ENCODE data around the gene TP53I11. TPM values are rescaled to one million over a fixed set of nuclear protein-coding genes. Genes with fewer than 3 reads are reported as not detected.

Gene TP53I11
- total RNA-seq, 4 donors from 2014 or later = 24.7 to 107 (median 46.3) TPM

GRCh38 chr11:44893308-44893822 lies 57.3 kb downstream of the TP53I11 start:
- TF ChIP-seq, protein P1, sequence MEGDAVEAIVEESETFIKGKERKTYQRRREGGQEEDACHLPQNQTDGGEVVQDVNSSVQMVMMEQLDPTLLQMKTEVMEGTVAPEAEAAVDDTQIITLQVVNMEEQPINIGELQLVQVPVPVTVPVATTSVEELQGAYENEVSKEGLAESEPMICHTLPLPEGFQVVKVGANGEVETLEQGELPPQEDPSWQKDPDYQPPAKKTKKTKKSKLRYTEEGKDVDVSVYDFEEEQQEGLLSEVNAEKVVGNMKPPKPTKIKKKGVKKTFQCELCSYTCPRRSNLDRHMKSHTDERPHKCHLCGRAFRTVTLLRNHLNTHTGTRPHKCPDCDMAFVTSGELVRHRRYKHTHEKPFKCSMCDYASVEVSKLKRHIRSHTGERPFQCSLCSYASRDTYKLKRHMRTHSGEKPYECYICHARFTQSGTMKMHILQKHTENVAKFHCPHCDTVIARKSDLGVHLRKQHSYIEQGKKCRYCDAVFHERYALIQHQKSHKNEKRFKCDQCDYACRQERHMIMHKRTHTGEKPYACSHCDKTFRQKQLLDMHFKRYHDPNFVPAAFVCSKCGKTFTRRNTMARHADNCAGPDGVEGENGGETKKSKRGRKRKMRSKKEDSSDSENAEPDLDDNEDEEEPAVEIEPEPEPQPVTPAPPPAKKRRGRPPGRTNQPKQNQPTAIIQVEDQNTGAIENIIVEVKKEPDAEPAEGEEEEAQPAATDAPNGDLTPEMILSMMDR (IDR thresholded peaks at IDR 0.05; ENCODE audit: low read depth) = no peak

- TF ChIP-seq, protein P1 (IDR thresholded peaks at IDR 0.05; ENCODE audit: low read depth) = no peak
Measured at GRCh38 chr11:44892843-44893242, 57.8 kb downstream of the TP53I11 start.

- TF ChIP-seq, protein P1 (IDR thresholded peaks at IDR 0.05; ENCODE audit: low read depth) = no peak
Measured at GRCh38 chr11:44889266-44889665, 61.4 kb downstream of the TP53I11 start.

DNA sequence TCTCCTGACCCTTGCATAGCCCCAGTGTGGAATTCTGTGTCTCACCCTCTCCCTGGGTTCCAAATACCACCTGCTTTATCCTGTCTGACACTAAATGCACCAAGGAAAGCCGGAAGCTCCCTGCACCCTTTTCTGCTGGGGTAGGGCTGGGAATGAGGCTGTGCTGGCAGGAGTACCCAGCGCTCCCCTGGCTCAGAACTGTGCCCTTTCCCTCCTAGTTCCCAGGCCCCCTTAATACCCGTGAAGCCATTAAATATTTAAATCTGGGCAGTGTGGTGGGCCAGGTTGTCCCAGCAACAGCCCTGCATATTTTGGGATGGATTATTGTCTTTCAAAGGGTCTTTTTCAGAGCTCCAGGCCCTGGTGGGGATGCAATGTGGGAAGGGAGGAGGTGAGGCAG lies 63.0 kb downstream of the TP53I11 start:
- TF ChIP-seq, protein P1 (IDR thresholded peaks at IDR 0.05; ENCODE audit: low read depth) = no peak

DNA sequence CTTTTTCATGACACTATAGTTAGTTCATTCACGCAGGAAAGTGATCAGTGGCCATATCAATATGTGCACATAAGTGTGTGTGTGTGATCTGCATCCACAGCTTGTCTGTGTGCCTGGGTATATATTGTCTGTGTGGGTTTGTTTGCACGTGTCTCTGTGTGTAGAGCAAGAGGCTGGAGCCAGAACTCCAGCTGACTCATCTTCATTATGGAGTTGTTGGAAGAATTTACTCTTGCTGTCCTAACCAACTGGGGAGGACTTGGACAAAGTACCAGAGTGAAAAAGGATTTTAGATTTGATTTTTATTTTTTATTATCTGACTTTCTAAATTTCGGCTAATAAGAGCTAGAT lies 63.9 kb downstream of the TP53I11 start:
- TF ChIP-seq, protein P1 (IDR thresholded peaks at IDR 0.05; ENCODE audit: low read depth) = no peak

DNA sequence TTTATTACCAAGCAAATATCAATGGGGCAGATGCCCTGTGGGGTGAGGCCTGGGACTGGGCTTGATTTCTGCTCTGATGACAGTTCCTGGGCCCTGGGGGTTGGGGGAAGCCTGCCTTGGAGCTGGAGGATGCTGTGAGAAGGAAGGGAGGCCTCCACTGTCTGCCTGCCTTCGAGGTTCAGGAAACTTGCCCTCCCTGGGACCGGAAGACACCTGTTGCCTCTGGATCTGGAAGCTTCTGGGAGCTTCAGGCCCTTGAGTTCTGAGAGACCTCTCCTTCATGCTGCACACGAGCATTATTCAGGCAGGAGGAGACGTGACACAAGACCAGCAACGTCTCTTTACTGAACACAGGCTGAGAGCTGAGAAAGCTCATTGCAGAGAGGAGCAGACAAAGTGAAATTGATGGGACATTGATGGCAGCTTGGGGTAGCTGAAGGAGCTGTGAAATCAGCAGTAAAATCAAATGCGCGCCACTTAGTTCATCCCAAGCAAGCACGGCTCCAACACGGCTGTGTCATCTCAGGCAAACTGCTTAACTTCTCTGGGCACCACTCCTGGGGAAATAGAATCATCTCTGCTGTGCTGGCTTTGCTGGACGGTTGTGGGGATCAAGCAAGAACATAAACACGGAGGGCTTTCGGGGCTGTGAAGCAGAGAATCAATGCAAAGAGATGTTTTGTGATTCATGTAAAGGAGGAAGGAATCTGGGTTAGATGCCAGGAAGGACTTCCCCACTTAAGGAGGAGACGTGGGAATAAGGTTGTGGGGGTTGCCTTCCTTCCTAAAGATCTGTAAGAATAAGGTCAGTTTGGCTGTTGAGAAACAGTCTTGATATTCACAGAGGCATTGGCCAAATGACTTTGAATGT lies 64.5 kb downstream of the TP53I11 start:
- TF ChIP-seq, protein P1 (IDR thresholded peaks at IDR 0.05; ENCODE audit: low read depth) = no peak

GRCh38 chr11:44885065-44885810 lies 65.4 kb downstream of the TP53I11 start:
- TF ChIP-seq, protein P1 (IDR thresholded peaks at IDR 0.05; ENCODE audit: low read depth) = no peak
